Measurements from ENCODE around the gene CFAP126. TPM values are rescaled to one million over a fixed set of nuclear protein-coding genes. Genes with fewer than 3 reads are reported as not detected.
A peak's percentile ranks its signal among the peaks of the same experiment; 100 is the strongest.
"Not testable (repeated sequence)": the region's sequence is repeated elsewhere in the genome, so short reads cannot be mapped to it uniquely, and the experiment has no call there.

The CFAP126 gene, protein sequence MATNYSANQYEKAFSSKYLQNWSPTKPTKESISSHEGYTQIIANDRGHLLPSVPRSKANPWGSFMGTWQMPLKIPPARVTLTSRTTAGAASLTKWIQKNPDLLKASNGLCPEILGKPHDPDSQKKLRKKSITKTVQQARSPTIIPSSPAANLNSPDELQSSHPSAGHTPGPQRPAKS
- under 1 TPM in 1 of 2 donors, not detected in 1; 0.76 TPM for total RNA-seq

DNA sequence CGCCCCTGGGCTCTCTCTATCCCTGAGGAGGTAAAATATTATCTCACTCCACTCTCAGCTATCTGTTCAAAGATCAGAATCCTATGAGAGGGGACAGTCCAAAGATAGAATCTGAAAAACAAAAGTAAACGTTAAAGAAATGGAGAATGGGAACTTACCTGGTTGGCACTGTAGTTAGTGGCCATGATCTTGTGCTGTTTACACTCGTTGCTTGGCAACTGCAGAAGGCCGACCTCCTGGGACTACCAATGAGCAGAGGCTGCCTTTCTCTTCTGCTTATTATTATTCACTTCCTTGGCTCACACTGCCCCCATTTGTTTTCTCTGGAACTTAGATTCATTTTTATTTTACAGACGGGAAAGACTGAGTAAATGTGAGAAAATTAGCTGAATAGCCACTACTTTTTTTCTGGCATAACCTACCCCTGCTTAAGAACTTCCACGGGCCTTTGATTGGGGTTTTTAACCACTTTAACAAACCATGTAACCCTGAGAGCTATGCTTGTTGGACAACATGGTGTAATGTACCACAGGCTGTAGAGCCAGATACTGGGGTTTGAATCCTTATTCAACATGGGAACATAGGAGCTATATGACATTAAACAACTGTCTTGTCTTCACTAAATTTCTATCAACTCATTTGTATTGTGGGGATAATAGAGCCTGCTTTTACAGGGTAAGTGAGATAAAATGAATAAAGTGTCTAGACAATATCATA lies at the start of gene CFAP126:
Gene CFAP126 (minus strand): TSS at position 193 of the 717 bp plus-strand sequence. CDS start 8 bp downstream, at position 185.
- no peaks in the 10 kb centered on the region for H3K27me3 Mint-ChIP-seq (ENCODE audit: low read depth)
- DNase-seq = peak; percentile 38 to 41
- H3K27ac Mint-ChIP-seq = peak within 1 kb of the TSS; percentile 23
- peaks cover 0 to 7% of the 10 kb centered on the region in 2 donors for H3K36me3 Mint-ChIP-seq (ENCODE audit: insufficient read depth in 2 of 2)
- no peak within 1 kb of the TSS for H3K4me3 Mint-ChIP-seq
- H3K9me3 Mint-ChIP-seq = no peaks in the 10 kb centered on the region
- peak; percentile 95 to 97 for ATAC-seq (replicated peaks in 1 of 2)
- peaks cover 24% of the 10 kb centered on the region for H3K4me1 Mint-ChIP-seq (ENCODE audit: low read depth)

DNA sequence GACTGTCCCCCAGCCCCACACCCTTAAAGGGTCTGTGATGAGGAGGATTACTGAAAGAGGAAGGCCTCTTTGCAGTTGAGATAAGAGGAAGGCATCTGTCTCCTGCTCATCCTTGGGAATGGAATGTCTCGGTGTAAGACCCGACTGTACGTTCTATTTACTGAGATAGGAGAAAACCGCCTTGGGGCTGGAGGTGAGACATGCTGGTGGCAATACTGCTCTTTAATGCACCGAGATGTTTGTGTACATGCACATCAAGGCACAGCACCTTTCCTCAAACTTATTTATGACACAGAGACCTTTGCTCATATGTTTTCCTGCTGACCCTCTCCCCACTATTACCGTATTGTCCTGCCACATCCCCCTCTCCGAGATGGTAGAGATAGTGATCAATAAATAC lies 45.4 kb upstream of the CFAP126 start:
- peaks cover 21% of the 10 kb centered on the region for H3K4me1 Mint-ChIP-seq (ENCODE audit: low read depth)
- not testable (repeated sequence) for H3K4me3 Mint-ChIP-seq; H3K27ac Mint-ChIP-seq; H3K9me3 Mint-ChIP-seq; H3K27me3 Mint-ChIP-seq (ENCODE audit: low read depth); H3K36me3 Mint-ChIP-seq (ENCODE audit: insufficient read depth in 2 of 2); DNase-seq; ATAC-seq (replicated peaks in 1 of 2)

DNA sequence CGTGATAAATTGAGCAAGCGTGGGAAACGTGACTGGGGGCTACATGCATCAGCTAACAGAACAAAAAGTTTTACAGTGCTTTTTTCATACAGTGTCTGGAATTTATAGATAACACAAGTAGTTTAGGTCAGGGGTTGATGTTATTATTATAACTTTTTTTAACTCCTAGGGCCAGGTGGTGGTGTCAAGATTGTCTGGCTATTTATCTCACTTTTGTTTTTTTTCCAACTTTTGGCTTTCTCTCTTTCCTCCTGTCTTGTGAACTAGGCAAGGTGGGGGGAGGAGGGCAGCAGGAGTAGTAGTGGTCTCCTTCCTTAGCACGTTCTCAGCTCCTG lies 42.9 kb upstream of the CFAP126 start:
- not testable (repeated sequence) for DNase-seq; H3K27me3 Mint-ChIP-seq (ENCODE audit: low read depth); H3K27ac Mint-ChIP-seq; H3K9me3 Mint-ChIP-seq; ATAC-seq (replicated peaks in 1 of 2); H3K36me3 Mint-ChIP-seq (ENCODE audit: insufficient read depth in 2 of 2)
- peaks cover 26% of the 10 kb centered on the region for H3K4me1 Mint-ChIP-seq (ENCODE audit: low read depth)
- H3K4me3 Mint-ChIP-seq = peak overlapping the region; percentile 49 to 69

DNA sequence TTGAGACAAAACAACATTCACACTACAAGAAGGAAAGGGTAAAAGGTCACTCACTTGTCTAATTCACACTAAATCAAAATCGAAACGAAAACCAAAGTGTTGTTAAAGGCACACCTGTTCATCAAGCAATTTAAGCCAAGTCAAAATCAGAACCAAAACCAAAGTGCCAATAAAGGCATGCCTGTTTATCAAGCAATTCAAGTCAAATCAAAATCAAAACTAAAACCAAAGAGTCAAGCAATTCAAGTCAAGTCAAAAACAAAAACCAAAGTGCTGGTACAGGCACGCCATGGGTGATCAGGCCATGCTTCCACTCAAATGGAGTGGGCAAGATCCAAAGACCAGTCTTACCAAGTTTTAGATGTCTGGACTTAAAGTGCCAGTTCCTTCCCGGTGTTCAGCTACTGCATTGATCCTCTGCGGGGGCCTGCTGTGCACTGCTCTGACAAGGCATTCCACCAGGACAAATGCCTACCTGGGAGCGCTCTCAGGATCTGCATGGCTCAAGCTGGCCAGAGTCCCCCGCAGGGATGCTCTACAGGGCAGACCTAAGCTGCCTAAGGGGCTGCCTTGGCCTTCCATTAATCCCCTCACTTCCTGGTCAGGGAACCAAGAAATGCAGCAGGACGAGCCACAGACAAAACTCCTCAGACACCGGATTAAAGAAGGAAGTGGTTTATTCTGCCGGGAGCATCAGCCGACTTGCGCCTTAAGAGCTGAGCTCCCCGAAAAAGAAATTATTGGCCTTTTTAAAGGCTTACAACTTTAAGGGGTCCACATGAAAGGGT lies 42.4 kb upstream of the CFAP126 start:
- ATAC-seq (replicated peaks in 1 of 2) = peak; percentile 65 to 91
- peak; percentile 21 to 28 for DNase-seq
- H3K27me3 Mint-ChIP-seq (ENCODE audit: low read depth); H3K36me3 Mint-ChIP-seq (ENCODE audit: insufficient read depth in 2 of 2); H3K9me3 Mint-ChIP-seq: not testable (repeated sequence)
- H3K4me3 Mint-ChIP-seq = peak overlapping the region; percentile 49 to 69
- H3K4me1 Mint-ChIP-seq (ENCODE audit: low read depth) = peaks cover 26% of the 10 kb centered on the region
- H3K27ac Mint-ChIP-seq = peak overlapping the region; percentile 69

DNA sequence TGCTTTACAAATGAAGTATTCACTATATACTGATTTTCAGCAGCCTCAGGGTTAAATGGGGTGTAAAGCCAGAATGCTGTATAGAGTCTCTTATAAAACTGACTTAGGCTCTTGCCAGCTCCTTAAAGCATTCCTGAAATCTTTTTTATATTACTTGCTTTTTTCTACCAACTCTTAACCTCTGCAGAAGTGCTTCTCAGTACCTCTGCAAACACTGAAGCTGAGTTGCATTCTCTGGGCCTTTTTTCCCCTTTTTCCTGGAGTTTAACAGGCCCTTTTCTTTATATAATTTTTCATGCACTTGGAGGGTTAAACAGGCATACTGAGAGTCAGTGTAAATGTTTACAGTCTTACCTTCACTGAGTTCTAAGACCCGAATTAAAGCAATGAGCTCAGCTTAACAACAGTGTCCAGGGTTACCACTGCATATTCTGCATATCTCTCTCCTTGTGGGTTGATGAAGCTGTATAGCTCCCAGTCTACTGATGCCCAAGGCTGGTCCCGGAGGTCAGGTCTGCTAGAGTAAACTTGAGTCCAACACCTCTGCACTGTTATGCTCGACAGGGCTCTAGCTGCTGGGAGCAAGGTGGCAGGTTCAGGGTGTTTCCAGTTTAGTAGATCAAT lies 40.9 kb upstream of the CFAP126 start:
- ATAC-seq (replicated peaks in 1 of 2) (no peak), DNase-seq (no peak)
- Mint-ChIP-seq H3K4me1 (ENCODE audit: low read depth) (peaks cover 37% of the 10 kb centered on the region), H3K4me3 (peak overlapping the region in 1 of 2 donors; percentile 10), H3K36me3 (ENCODE audit: insufficient read depth in 2 of 2) (peaks cover 0 to 1% of the 10 kb centered on the region in 2 donors), H3K9me3 (no peaks in the 10 kb centered on the region), H3K27ac (no peak overlapping the region), H3K27me3 (ENCODE audit: low read depth) (peaks cover 8% of the 10 kb centered on the region)

DNA sequence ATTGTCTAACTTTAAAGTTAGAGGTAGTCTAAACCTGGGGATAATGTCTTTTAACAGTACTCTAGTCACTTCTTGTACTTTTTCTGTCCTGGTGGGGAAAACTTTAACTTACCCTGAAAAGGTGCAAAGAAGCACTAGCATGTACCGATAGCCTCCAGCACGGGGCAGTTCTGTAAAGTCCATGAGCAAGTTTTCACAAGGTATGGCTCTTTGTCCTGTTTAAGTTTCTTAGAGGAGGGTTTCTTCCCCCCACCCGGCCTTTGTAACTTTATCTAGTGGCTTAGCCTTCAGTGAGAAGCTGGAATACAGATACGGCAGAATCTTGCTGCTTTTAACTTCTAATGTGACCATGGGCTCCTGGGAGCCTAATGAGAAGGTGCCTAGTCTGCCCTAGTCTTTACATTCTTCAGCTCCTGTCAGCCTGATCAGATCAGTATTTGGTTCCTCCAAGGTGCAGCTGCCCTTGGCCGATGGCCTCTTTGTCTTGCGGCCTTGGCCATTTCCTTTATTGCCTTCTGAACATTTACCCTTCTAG lies 39.8 kb upstream of the CFAP126 start:
- ATAC-seq (replicated peaks in 1 of 2) = no peak
- no peak for DNase-seq
- Mint-ChIP-seq H3K9me3 (no peaks in the 10 kb centered on the region), H3K27me3 (ENCODE audit: low read depth) (peaks cover 10% of the 10 kb centered on the region), H3K4me1 (ENCODE audit: low read depth) (peaks cover 37% of the 10 kb centered on the region), H3K4me3 (no peak overlapping the region), H3K27ac (no peak overlapping the region), H3K36me3 (ENCODE audit: insufficient read depth in 2 of 2) (peaks cover 0 to 1% of the 10 kb centered on the region in 2 donors)

DNA sequence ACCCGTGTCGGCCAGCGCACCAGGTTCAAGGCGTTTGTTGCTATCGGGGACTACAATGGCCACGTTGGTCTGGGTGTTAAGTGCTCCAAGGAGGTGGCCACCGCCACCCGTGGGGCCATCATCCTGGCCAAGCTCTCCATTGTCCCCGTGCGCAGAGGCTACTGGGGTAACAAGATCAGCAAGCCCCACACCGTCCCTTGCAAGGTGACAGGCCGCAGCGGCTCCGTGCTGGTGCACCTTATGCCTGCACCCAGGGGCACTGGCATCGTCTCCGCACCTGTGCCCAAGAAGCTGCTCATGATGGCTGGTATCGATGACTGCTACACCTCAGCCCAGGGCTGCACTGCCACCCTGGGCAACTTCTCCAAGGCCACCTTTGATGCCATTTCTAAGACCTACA lies 38.9 kb upstream of the CFAP126 start:
- ATAC-seq (replicated peaks in 1 of 2); H3K27me3 Mint-ChIP-seq (ENCODE audit: low read depth); H3K9me3 Mint-ChIP-seq; H3K27ac Mint-ChIP-seq; H3K36me3 Mint-ChIP-seq (ENCODE audit: insufficient read depth in 2 of 2); H3K4me3 Mint-ChIP-seq; DNase-seq: not testable (repeated sequence)
- H3K4me1 Mint-ChIP-seq (ENCODE audit: low read depth) = peaks cover 37% of the 10 kb centered on the region

DNA sequence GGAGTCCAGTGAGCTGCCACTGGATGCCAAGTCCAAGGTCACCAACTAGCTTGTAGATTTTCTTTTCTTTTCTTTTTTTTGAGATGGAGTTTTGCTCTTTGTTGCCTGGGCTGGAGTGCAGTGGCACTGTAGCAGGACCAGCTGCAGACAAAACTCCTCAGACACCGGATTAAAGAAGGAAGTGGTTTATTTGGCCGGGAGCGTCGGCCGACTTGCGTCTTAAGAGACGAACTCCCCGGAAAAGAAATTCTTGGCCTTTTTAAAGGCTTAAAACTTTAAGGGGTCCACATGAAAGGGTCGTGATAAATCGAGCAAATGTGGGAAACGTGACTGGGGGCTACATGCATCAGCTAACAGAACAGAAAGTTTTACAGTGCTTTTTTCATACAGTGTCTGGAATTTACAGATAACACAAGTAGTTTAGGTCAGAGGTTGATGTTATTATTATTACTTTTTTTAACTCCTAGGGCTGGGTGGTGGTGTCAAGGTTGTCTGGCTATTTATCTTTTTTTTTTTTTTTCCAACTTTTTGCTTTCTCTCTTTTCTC lies 36.4 kb upstream of the CFAP126 start:
- H3K4me1 Mint-ChIP-seq (ENCODE audit: low read depth) = peaks cover 45% of the 10 kb centered on the region
- DNase-seq (no peak), ATAC-seq (replicated peaks in 1 of 2) (no peak)
- peaks cover 10% of the 10 kb centered on the region for H3K27me3 Mint-ChIP-seq (ENCODE audit: low read depth)
- H3K9me3 Mint-ChIP-seq = peaks cover 0 to 4% of the 10 kb centered on the region in 2 donors
- no peak overlapping the region for H3K27ac Mint-ChIP-seq
- H3K36me3 Mint-ChIP-seq (ENCODE audit: insufficient read depth in 2 of 2) = peaks cover 9 to 10% of the 10 kb centered on the region in 2 donors
- peak overlapping the region; percentile 46 to 60 for H3K4me3 Mint-ChIP-seq

DNA sequence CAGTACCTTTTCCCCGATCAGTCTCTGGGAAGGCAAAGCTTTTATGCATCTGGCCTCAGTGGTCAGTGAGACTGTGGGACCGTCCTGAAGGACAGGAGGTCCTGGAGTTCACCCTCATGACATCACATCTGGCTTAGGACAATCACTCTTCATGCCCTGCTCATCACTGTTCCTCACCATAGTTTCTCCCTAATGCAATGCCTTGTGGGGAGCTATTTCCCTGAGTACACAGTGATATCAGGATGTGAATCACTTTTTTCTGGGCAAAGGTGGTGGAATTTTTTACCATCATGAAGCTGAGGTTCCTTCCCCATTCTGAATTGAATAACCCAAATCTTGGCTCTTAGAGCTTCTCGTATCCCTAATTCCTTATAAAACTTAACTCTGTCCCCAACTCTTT lies 34.8 kb upstream of the CFAP126 start:
- ATAC-seq (replicated peaks in 1 of 2) (no peak), DNase-seq (no peak)
- Mint-ChIP-seq H3K27ac (no peak overlapping the region), H3K4me3 (peak overlapping the region in 1 of 2 donors; percentile 7), H3K27me3 (ENCODE audit: low read depth) (peaks cover 10% of the 10 kb centered on the region), H3K4me1 (ENCODE audit: low read depth) (peaks cover 44% of the 10 kb centered on the region), H3K36me3 (ENCODE audit: insufficient read depth in 2 of 2) (peaks cover 10% of the 10 kb centered on the region in 2 donors), H3K9me3 (peaks cover 0 to 4% of the 10 kb centered on the region in 2 donors)

DNA sequence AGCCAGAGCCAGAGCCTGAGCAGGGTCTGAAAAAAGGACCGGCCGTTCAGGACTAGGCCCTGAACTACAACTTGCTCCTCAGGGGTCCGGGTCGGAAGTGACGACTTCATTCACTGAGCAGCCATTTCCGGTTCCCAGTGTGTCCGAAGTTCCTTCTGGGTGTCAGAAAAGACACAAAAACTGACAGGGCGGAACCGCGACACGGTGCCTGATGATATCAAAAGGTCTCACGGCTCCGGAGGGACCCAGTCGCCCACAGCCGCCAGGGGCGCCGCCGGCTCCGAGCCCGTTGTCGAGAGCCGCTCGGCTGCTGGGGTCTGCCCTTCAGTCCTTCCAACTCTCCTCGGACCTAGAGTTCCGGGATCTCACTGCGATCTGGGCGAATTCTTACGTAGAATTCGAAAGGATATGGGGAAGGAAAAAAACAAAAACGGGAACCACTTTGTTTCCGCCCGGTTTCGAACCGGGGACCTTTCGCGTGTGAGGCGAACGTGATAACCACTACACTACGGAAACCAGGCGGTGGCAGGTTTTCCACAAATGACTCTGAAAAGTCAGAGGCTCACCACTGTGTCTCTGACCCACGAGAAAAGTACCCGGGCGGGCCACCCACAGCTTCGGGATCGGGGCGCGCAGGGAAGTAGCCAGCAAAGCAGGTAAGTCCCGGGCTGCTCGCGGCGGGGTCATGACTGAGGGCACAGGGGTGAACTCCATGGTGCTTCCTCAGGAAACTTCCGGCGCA lies 31.8 kb upstream of the CFAP126 start:
- peaks cover 42% of the 10 kb centered on the region for H3K4me1 Mint-ChIP-seq (ENCODE audit: low read depth)
- H3K9me3 Mint-ChIP-seq = peaks cover 0 to 4% of the 10 kb centered on the region in 2 donors
- H3K27ac Mint-ChIP-seq = peak overlapping the region; percentile 100
- peaks cover 10% of the 10 kb centered on the region in 2 donors for H3K36me3 Mint-ChIP-seq (ENCODE audit: insufficient read depth in 2 of 2)
- peak overlapping the region; percentile 89 to 96 for H3K4me3 Mint-ChIP-seq
- peak; percentile 83 to 87 for ATAC-seq (replicated peaks in 1 of 2)
- peaks cover 10% of the 10 kb centered on the region for H3K27me3 Mint-ChIP-seq (ENCODE audit: low read depth)
- DNase-seq = peak; percentile 90 to 91

DNA sequence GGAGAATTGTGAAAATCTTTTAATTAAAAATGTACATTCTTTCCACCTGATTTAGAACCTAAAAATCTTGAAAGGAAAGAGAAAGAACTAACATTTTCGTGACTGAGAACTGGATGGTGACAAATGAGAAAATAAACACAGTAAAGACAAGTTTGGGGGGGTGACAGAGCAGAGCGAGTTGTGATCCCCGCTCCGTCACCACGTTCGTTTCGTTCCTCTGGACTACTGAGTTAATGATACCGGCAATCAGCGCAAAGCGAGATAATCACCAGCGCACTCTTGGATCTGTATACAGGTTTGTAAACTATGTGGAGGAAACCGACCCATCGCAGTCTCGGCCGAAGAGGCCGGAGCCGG lies 31.2 kb upstream of the CFAP126 start:
- Mint-ChIP-seq H3K4me1 (ENCODE audit: low read depth) (peaks cover 36% of the 10 kb centered on the region), H3K4me3 (peak overlapping the region; percentile 89 to 96), H3K9me3 (peaks cover 0 to 4% of the 10 kb centered on the region in 2 donors), H3K27ac (peak overlapping the region; percentile 100), H3K36me3 (ENCODE audit: insufficient read depth in 2 of 2) (peaks cover 9 to 10% of the 10 kb centered on the region in 2 donors), H3K27me3 (ENCODE audit: low read depth) (peaks cover 5% of the 10 kb centered on the region)
- ATAC-seq (replicated peaks in 1 of 2) (peak in 1 of 2 donors; percentile 20), DNase-seq (no peak)

DNA sequence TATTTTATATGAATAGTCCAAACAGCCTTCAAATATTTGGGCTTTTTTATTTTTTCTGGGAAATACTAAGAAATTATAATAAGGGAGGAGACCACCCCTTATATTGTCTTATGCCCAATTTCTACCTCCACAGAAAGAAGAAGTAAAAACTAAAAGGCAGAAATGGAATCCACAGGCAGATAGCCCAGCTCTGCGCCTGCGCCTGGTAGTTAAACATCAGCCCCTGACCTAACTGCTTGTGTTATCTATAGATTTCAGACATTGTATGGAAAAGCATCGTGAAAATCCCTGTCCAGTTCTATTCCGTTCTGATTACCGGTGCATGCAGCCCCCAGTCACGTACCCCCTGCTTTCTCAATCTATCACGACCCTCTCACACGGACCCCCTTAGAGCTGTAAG lies 29.4 kb upstream of the CFAP126 start:
- H3K36me3 Mint-ChIP-seq (ENCODE audit: insufficient read depth in 2 of 2); H3K4me3 Mint-ChIP-seq; DNase-seq; H3K9me3 Mint-ChIP-seq; H3K27me3 Mint-ChIP-seq (ENCODE audit: low read depth); ATAC-seq (replicated peaks in 1 of 2); H3K27ac Mint-ChIP-seq: not testable (repeated sequence)
- peaks cover 46% of the 10 kb centered on the region for H3K4me1 Mint-ChIP-seq (ENCODE audit: low read depth)

All from activated T-cell treated with anti-CD3 and anti-CD28 coated beads, Interleukin-2, amount 50 U/mL, for 72 hours (primary cell).